Activated T-cell treated with anti-CD3 and anti-CD28 coated beads, Interleukin-2, amount 50 U/mL, for 1 hour (primary cell): Measurements from ENCODE around the gene FLG.
"Not testable (repeated sequence)": the region's sequence is repeated elsewhere in the genome, so short reads cannot be mapped to it uniquely, and the experiment has no call there.

Experiments
- DNase-seq: peaks from one replicate; pipeline ENCODE4 v3.0.0-alpha.2; 2020

FLG gene

DNA sequence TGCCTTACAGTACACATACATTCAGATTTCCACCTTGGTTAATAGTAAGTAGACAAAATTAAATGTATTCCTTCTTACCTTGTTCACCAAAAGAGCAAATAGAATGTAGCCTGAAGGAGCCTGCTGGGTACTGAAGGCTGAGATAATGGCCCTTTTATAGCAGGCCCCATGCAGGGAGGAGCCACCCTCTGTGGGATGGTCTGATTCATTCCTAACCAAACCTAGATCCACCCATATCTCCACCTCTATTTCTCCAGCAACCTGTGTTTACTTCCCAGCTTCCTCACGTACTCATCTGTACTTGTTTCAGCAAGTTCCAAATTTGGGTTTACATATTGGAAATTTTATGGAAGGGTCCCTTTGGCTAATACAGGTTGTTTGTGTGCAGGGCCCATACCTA, at the start of gene FLG:
TSS of gene FLG (minus strand) at position 129 of the 400 bp plus-strand sequence. CDS start 9,783 bp downstream, outside the sequence.
- no peak for DNase-seq

DNA sequence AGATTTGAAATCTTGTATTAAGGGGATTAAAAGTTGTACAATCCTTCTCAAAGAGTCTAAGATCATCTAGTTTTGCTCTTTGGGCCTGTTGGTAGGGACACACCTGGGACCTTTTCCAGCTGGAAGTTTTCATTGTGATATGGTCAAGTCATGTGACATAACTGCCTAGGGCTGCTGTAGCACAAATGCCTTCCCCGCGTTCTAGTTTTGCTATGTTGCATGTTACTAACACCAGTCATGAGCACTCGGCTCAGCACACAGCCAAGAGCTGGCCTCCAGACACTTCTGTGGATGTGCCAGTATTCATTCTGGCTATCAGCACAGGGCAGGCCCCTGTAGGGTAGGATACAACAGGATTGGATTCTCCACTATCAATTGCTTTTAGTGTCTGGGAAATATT, 49.4 kb upstream of the FLG start:
- DNase-seq, result no peak

DNA sequence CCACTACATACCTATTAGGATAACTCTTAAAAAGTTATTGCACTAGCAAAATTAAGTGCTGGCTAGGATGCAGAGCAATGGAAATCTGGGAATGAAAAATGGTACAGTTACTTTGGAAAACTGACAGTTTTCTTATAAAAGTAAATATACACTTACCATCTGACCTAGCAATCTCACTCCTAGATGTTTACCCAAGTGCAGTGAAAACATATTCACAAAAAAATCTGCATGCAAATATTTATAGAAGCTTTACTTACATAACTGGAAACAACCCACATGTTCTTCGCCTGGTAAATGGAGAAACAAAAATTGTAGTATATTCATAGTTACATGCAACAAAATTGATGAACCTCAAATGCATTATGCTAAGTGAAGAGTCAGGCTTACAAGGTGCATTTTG, 47.6 kb upstream of the FLG start:
- no peak for DNase-seq

DNA sequence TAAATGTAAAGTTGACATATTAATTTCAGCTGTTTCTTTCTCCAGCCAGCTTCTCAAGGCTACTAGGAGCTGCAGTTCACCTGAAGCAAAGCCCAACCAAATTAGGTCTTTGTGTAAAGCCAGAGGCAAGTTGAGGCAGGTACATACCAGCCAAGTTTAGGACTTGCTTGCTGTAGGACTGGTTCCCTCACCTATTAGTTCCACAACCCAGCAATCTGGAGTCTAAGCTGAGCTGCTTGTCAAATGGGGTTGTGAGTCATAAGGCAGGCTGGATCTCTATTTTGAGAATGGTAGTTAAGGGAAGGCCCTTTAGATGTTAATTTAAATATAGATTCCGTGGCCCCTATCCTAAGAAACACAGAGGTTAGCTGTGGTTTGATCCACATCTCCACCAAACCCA, 42.4 kb upstream of the FLG start:
- DNase-seq, result no peak

DNA sequence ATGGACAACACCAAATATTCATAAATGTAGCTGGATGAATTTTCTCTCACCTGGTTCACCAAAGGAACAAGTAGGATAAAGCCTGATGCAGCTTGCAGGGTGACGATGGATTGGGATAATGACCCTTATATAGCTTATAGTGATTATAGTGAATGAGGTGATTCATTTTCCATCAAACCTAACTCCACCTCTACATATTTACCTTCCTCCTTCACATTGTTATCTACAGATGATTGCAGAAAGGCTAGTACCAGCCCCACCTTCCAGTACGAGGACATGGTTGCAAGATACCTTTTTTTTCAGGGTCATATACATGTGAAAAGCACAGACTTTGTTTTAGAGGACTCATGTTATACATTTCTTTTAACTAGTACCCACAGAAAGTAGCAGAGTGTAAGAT, 34.9 kb upstream of the FLG start, which contains the start of gene FLG2:
TSS of gene FLG2 (minus strand) at position 101 of the 400 bp plus-strand sequence. CDS start 1,122 bp downstream, outside the sequence.
- DNase-seq, result no peak

DNA sequence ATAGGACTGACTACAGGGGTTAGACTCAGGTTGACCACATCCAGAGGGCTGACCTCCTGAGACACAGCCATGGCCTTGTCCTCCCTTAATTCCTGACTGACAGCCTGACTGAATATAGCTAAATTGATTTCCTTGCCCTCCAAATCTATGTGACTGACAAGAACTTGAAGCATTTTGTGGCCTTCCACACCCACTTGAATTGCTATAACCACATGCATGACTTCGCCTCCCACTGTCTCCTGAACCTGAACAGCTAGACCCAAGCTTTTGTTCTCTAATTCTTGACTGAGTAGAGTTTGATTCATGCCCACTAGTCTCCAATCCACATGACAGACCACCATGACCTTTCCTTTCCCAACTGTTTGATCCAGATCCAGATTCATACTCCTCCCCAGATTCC, 31.7 kb upstream of the FLG start:
- DNase-seq, result no peak

DNA sequence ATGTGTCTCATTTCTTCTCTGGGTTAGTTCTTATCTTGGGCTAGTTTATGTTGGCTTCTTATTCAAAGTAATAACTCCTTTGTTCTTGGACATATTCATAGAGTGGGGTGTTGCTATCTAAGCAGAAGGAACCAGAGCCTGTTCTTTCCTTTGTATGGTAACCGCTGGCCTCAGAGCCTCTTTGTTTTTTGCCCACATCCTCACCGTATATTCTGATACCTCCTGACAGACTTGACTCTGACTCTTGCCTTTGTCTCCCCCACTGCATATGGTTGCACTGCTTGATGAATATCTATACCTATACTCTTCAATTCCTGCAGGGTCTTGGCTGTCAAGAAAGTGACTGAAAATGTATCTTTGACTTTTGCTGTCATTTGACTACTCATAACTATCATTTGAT, 24.6 kb upstream of the FLG start:
- no peak for DNase-seq

DNA sequence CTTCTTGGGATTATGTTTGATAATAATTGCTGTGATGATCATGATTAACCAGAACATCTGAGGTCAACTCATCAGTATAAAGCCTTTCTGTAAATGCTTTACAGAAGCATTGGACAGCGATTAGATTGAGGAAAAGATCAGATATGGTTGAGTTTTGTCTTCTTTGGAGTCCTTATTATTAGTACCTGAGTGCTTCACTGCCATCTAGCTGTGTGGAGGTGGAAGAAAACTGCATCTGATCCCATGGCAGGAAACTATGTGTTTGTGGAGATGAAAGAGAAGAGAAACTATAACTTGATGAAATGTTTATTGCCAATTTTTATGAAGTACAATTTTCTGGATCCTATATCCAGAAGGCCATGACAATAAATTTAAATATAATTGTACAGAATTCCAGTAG, 23.4 kb upstream of the FLG start:
- DNase-seq, result no peak

DNA sequence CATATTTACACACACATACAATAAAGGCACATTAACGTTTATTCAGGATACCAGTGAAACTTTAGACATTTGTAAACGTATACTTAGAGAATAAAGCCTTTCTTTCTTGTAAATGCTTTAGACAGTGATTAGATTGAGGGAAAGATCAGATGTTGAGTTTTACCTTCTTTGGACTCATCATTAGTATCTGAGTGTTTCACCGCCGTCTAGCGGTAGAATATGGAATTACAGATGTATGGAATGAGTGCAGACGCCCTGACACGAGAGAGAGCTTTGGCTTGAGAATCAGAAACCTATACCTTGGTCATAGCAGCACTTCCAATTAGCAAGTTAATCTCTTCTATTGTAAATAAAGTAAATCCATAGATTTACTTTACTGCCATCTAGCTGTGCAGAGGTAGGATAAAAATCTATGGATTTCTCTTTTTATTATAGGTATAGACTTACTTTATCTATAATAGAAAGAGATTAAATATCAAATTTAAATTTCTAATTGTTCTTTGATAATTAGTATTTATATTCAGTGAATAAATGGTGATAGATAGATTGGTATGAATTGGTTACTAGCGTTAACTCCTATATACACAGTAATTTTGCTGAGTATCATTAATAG, 22.2 kb upstream of the FLG start:
- DNase-seq, result no peak

DNA sequence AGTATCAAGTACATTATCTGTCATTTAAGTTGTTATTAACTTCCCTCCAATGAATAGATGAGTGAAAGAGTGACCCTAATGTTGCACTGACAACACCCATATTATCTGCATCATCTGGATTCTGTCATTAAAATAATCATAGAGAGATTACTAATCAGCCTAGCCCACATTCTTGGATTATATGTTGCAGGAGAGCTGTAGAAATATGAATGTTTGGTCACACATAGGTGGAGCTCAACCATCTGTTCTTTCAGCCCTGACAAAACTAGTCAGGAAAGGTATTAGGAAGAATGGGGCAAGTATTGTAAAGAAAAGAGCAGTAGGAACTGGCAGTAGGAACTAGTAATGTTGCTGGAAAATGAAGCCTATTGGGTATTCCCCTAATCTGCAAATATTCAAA, 19.4 kb upstream of the FLG start:
- no peak for DNase-seq

DNA sequence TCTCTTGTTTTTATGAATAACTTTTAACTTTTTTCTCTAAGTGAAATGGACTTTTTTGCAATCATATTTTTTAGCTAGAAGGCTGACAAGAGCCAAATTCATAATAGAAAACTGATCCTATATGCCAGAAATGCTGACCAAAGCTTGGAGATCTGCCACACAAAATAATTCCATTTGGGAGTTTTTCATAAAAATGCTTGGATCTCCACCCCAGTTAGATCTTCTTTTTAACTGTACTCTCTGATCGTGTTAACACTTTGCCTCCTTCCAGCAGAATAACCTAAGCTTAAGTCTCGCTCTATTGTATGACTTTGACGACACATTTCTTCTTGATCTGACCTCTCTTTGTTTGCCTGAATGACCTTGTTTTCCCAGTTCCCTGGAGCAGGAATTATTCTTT, 18.0 kb upstream of the FLG start:
- no peak for DNase-seq

DNA sequence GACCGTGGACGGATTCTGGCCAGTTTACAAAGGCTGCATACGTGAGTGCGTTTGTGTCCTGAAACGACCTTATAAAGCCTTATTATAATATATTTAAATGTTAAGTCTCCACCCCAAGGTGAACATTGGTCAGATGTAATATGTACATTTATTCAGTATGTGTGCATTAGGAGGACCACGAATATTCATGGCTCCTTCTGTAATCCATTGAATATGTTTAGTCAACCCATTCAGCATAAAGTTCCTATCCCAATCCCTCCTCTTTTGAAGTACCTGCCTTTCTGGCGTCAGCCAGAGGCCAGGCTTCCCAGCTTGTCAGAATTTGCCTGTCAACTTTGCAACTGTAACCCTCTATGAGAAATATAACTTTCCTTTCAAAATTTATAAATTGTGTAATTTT, 10.4 kb upstream of the FLG start:
- no peak for DNase-seq

DNA sequence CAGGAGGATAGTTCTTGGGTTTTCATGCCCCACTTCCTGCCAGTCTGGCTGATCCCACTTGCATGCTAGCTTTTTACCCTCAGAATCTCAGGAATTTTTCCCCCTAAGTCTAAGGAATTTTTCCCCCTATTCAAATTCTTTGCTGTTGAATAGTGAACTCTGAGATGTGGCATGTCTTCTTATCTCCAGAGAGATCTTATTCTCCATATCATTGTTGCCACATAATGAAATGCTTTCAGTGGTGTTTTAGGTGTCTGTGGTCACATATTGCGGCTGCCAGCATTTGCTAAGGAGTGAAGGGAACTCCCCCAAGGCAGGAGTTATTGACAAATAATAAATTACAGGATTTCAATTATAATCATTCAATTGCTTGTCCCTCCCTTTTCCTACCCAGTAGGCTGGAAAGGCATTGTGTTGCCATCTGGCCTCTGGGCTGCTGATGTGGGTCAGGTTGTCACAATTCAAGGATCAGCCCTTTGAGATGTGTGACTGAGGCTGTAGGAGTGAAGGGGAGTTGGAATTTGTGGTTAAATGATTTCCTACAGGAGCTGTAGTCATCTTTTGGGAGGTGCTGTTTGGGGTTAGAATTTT, 3.9 kb upstream of the FLG start:
- no peak for DNase-seq

DNA sequence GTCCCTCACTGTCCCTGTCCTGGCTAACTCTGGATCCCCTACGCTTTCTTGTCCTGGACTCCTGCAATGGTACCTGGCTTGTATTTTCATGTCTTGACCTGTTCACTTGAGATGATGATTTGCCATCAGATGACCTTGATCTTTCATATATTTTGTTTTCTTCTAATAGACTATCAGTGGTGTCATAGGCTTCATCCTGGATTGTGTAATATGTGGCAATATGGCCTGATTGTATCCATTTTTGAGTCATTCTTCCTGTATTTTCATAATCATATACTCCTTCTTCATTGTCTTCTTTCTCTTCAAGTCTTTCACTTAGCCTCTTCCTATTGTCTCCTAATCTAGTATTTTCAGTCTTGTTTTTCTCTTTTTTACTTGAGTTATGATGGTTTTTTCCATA, 11.1 kb downstream of the FLG start:
- DNase-seq, result no peak

DNA sequence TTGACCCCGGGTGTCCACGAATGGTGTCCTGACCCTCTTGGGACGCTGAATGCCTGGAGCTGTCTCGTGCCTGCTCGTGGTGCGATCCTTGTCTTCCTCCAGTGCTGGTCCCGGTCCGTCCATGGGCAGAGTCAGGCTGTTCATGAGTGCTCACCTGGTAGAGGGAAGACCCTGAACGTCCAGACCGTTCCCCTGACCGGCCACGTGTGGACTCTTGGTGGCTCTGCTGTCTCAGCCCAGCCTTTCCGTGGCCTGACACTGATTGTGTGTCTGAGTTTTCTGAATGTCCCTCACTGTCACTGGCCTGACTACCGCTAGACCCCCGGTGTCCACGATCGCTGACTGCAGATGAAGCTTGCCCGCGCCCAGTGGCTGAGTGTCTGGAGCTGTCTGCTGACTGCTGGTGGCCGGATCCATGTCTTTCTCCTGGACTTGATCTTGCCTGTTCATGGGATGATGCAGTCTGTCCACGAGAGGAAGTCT, 11.7 kb downstream of the FLG start:
- no peak for DNase-seq

DNA sequence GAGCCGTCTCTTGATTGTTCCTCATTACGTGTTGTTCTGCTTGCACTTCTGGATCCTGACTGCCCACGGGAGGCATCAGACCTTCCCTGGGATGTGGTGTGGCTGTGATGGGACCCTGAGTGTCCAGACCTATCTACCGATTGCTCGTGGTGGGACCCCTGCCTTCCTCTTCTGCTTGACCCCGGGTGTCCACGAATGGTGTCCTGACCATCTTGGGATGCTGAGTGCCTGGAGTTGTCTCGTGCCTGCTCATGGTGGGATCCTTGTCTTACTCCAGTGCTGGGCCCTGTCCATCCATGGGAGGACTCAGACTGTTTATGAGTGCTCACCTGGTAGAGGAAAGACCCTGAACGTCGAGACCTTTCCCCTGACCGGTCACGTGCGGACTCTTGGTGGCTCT, 12.9 kb downstream of the FLG start:
- not testable (repeated sequence) for DNase-seq

DNA sequence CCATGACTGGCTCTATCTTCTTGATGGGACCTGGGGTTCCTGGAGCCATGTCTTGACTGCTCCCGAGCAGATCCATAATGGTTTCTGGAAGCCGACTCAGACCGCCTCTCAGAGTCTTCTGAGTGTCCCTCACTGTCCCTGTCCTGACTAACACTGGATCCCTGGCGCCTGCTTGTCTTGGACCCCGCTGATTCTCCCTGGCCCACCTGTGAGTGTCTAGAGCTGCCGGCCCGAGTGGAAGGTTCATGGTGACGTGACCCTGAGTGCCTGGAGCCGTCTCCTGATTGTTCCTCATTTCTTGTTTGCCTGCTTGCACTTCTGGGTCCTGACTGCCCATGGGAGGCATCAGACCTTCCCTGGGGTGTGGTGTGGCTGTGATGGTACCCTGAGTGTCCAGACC, 15.1 kb downstream of the FLG start:
- no peak for DNase-seq

DNA sequence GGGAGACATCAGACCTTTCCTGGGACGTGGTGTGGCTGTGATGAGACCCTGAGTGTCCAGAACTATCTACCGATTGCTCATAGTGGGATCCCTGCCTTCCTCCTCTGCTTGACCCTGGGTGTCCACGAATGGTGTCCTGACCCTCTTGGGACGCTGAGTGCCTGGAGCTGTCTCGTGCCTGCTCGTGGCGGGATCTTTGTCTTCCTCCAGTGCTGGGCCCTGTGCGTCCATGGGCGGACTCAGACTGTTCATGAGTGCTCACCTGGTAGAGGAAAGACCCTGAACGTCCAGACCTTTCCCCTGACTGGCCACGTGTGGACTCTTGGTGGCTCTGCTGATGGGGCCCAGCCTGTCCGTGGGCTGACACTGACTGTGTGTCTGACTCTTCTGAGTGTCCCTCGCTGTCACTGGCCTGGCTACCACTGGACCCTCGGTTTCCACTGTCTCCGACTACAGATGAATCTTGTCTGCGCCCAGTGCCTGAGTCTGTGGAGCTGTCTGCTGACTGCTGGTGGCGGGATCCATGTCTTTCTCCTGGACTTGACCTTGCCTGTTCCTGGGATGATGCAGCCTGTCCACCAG, 15.6 kb downstream of the FLG start:
- not testable (repeated sequence) for DNase-seq

DNA sequence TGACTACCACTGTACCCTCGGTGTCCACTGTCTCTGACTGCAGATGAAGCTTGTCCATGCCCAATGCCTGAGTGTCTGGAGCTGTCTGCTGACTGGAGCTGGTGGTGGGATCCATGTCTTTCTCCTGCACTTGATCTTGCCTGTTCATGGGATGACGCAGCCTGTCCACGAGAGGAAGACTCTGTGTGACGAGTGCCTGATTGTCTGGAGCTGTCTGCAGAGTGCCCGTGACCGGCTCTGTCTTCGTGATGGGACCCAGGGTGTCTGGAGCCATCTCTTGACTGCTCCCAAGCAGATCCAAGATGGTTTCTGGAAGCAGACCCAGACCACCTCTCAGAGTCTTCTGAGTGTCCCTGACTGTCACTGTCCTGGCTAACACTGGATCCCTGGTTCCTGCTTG, 16.3 kb downstream of the FLG start:
- DNase-seq, result not testable (repeated sequence)

DNA sequence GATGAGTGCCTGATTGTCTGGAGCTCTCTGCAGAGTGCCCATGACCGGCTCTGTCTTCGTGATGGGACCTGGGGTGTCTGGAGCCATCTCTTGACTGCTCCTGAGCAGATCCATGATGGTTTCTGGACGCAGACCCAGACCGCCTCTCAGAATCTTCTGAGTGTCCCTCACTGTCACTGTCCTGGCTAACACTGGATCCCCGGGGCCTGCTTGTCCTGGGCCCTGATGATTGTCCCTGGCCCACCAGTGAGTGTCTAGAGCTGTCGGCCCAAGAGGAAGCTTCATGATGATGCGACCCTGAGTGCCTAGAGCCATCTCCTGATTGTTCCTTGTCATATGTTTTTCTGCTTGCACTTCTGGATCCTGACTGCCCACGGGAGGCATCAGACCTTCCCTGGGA, 17.1 kb downstream of the FLG start:
- DNase-seq, result not testable (repeated sequence)

DNA sequence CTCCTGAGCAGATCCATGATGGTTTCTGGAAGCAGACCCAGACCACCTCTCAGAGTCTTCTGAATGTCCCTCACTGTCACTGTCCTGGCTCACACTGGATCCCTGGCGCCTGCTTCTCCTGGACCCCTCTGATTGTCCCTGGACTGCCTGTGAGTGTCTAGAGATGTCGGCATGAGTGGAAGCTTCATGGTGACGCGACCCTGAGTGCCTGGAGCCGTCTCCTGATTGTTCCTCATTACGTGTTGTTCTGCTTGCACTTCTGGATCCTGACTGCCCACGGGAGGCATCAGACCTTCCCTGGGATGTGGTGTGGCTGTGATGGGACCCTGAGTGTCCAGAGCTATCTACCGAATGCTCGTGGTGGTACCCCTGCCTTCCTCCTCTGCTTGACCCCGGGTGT, 18.9 kb downstream of the FLG start:
- DNase-seq, result not testable (repeated sequence)

DNA sequence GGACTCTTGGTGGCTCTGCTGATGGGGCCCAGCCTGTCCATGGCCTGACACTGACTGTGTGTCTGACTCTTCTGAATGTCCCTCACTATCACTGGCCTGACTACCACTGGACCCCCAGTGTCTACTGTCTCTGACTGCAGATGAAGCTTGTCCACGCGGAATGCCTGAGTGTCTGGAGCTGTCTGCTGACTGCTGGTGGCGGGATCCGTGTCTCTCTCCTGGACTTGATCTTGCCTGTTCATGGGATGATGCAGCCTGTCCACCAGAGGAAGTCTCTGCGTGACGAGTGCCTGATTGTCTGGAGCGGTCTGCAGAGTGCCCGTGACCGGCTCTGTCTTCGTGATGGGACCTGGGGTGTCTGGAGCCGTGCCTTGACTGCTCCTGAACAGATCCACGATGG, 20.3 kb downstream of the FLG start:
- DNase-seq, result not testable (repeated sequence)

DNA sequence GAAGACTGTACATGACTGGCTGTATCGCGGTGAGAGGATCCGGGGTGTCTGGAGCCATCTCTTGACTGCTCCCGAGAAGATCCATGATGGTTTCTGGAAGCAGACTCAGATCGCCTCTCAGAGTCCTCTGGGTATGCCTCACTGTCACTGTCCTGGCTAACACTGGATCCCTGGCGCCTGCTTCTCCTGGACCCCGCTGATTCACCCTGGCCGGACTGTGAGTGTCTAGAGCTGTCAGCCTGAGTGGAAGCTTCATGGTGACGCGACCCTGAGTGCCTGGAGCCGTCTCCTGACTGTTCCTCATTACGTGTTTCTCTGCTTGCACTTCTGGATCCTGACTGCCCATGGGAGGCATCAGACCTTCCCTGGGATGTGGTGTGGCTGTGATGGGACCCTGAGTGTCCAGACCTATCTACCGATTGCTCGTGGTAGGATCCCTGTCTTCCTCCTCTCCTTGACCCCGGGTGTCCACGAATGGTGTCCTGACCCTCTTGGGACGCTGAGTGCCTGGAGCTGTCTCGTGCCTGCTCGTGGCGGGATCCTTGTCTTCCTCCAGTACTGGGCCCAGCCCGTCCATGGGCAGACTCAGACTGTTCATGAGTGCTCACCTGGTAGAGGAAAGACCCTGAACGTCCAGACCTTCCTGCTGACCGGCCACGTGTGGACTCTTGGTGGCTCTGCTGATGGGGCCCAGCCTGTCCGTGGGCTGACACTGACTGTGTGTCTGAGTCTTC, 21.7 kb downstream of the FLG start:
- not testable (repeated sequence) for DNase-seq

DNA sequence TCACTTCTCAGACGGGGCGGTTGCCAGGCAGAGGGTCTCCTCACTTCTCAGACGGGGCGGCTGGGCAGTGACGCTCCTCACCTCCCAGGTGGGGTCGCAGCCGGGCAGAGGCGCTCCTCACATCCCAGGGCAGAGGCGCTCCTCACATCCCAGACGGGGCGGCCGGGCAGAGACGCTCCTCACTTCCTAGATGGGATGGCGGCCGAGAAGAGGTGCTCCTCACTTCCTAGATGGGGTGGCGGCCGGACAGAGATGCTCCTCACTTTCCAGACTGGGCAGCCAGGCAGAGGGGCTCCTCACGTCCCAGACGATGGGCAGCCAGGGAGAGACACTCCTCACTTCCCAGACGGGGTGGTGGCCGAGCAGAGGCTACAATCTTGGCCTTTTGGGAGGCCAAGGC, 68.6 kb downstream of the FLG start:
- DNase-seq, result not testable (repeated sequence)
